Fibroblast of lung (primary cell): Measurements from ENCODE around the gene PICALM. TPM values are rescaled to one million over a fixed set of nuclear protein-coding genes. Genes with fewer than 3 reads are reported as not detected.

Experiments
- DNase-seq, 2 donors: peaks; one replicate each; pipeline versions ENCODE4 v3.0.0 to v3.0.0-alpha.2; 2010; ENCODE audit warnings: low read depth in 2 of 2
- H2AFZ ChIP-seq: 2 replicates; pipeline ENCODE4 v1.5.1; 2012; ENCODE audit warnings: low read length, control low read depth, inconsistent platforms
- H3K27ac ChIP-seq: 2 replicates; pipeline ENCODE4 v1.5.1; 2011; ENCODE audit warnings: low read length, control low read depth; ENCODE audit not compliant: insufficient read depth
- H3K27me3 ChIP-seq: 2 replicates; pipeline ENCODE4 v1.5.1; 2011; ENCODE audit warnings: mild to moderate bottlenecking, low read length; ENCODE audit not compliant: control insufficient read depth, insufficient read depth
- H3K36me3 ChIP-seq: 2 replicates; pipeline ENCODE4 v1.5.1; 2011; ENCODE audit warnings: low read length; ENCODE audit not compliant: control insufficient read depth, insufficient read depth
- H3K4me1 ChIP-seq: 2 replicates; pipeline ENCODE4 v1.5.1; 2011; ENCODE audit warnings: low read length; ENCODE audit not compliant: control insufficient read depth, insufficient read depth; ENCODE audit errors: extremely low read depth
- H3K4me2 ChIP-seq: 2 replicates; pipeline ENCODE4 v1.5.1; 2011; ENCODE audit warnings: low read length, control low read depth; ENCODE audit not compliant: insufficient read depth; ENCODE audit errors: extremely low read depth
- H3K4me3 ChIP-seq, 4 experiments: fragments of 200-600 bp in 1 of 4; sonication (generic) in 1 of 4; replicated peaks in 1 of 4; 2 replicates each; pipeline ENCODE4 v1.5.1; 2011 to 2016; ENCODE audit warnings: low read length in 4 of 4, low read depth in 3 of 4, mild to moderate bottlenecking in 3 of 4, control low read depth in 2 of 4, inconsistent platforms in 1 of 4, mixed read lengths in 1 of 4; ENCODE audit not compliant: insufficient read depth in 1 of 4; ENCODE audit errors: control extremely low read depth in 1 of 4
- H3K79me2 ChIP-seq: 2 replicates; pipeline ENCODE4 v1.5.1; 2012; ENCODE audit warnings: mild to moderate bottlenecking, low read length, inconsistent platforms; ENCODE audit not compliant: control insufficient read depth, insufficient read depth
- H3K9ac ChIP-seq: 2 replicates; pipeline ENCODE4 v1.5.1; 2011; ENCODE audit warnings: mild to moderate bottlenecking, low read length, control low read depth; ENCODE audit not compliant: insufficient read depth
- H3K9me3 ChIP-seq: 2 replicates; pipeline ENCODE4 v1.5.1; 2012; ENCODE audit warnings: low read depth, low read length; ENCODE audit not compliant: control insufficient read depth, insufficient read depth
- H4K20me1 ChIP-seq: 2 replicates; pipeline ENCODE4 v1.5.1; 2011; ENCODE audit warnings: low read length; ENCODE audit not compliant: control insufficient read depth, insufficient read depth; ENCODE audit errors: extremely low read depth
- CTCF ChIP-seq, 2 donors: IDR thresholded peaks in 1 of 2; conservative IDR thresholded peaks in 1 of 2; 1 replicate in 1 of 2; 2 replicates in 1 of 2; pipeline ENCODE4 v1.5.1; 2011 to 2012; ENCODE audit warnings: low read length in 2 of 2, control low read depth in 1 of 2, inconsistent platforms in 1 of 2, low read depth in 1 of 2, mild to moderate bottlenecking in 1 of 2
- EZH2 ChIP-seq: IDR thresholded peaks from 2 replicates; pipeline ENCODE4 v1.5.1; 2012; ENCODE audit warnings: low read length, control low read depth, mild to moderate bottlenecking; ENCODE audit errors: missing control alignments
- polyA plus RNA-seq, 2 donors: library from polyadenylated mRNA; depleted of rRNA in 1 of 2; stranded (reverse) in 1 of 2; unstranded in 1 of 2; fragments of >200 nt; gene quantifications; 2 replicates each; pipeline ENCODE4 v1.2.1, GENCODE V29; 2011 to 2012; ENCODE audit warnings: missing spikeins in 1 of 2
- total RNA-seq: library from RNA; depleted of rRNA; stranded (reverse); fragments of >200 nt; gene quantifications from 2 replicates; pipeline ENCODE4 v1.2.1, GENCODE V29; 2014

PICALM gene
- total and polyA plus RNA-seq, 2 donors (not counting 1 experiment from before 2014, with no cell fraction given), result 291 to 322 TPM

- Histone ChIP-seq H3K27ac (no peak overlapping the region), H3K79me2 (no peaks in the 10 kb centered on the region), H3K9ac (no peak overlapping the region), H3K4me2 (no peak overlapping the region), H3K27me3 (no peaks in the 10 kb centered on the region), H3K4me1 (no peaks in the 10 kb centered on the region), H4K20me1 (peaks cover 1% of the 10 kb centered on the region), H3K36me3 (peaks cover 15% of the 10 kb centered on the region), H3K9me3 (no peaks in the 10 kb centered on the region), H2AFZ (no peak overlapping the region), H3K4me3 (no peak overlapping the region)
- no peak for TF ChIP-seq CTCF (conservative IDR thresholded peaks at IDR 0.05 in 1 of 2, IDR thresholded peaks at IDR 0.05 in 1 of 2; ENCODE audit: low read depth in 1 of 2, low read length in 2 of 2)
- no peak for TF ChIP-seq EZH2
- peak in 1 of 2 donors; percentile 8 for DNase-seq
Measured at GRCh38 chr11:86002431-86002830, 66.5 kb downstream of the PICALM start.

GRCh38 chr11:85991508-85991907 lies 77.4 kb downstream of the PICALM start:
- H3K4me1 ChIP-seq, result no peaks in the 10 kb centered on the region
- no peak overlapping the region for H3K27ac ChIP-seq
- peaks cover 2% of the 10 kb centered on the region for H3K79me2 ChIP-seq
- H3K9ac ChIP-seq, result no peak overlapping the region
- no peaks in the 10 kb centered on the region for H3K27me3 ChIP-seq
- TF ChIP-seq CTCF (conservative IDR thresholded peaks at IDR 0.05 in 1 of 2, IDR thresholded peaks at IDR 0.05 in 1 of 2; ENCODE audit: low read depth in 1 of 2, low read length in 2 of 2), result no peak
- H3K4me2 ChIP-seq, result no peak overlapping the region
- no peak for DNase-seq
- no peak overlapping the region for H3K4me3 ChIP-seq
- no peaks in the 10 kb centered on the region for H3K9me3 ChIP-seq
- H4K20me1 ChIP-seq, result no peaks in the 10 kb centered on the region
- H2AFZ ChIP-seq, result no peak overlapping the region
- H3K36me3 ChIP-seq, result peaks cover 2% of the 10 kb centered on the region

GRCh38 chr11:85989746-85990145 lies 79.1 kb downstream of the PICALM start:
- peaks cover 2% of the 10 kb centered on the region for H3K36me3 ChIP-seq
- peaks cover 3% of the 10 kb centered on the region for H3K79me2 ChIP-seq
- H3K4me3 ChIP-seq, result no peak overlapping the region
- no peak overlapping the region for H3K27ac ChIP-seq
- no peak for DNase-seq
- H3K4me2 ChIP-seq, result no peak overlapping the region
- no peaks in the 10 kb centered on the region for H3K27me3 ChIP-seq
- H3K4me1 ChIP-seq, result no peaks in the 10 kb centered on the region
- H3K9ac ChIP-seq, result no peak overlapping the region
- TF ChIP-seq EZH2 (no peak), CTCF (conservative IDR thresholded peaks at IDR 0.05 in 1 of 2, IDR thresholded peaks at IDR 0.05 in 1 of 2; ENCODE audit: low read depth in 1 of 2, low read length in 2 of 2) (no peak)
- H4K20me1 ChIP-seq, result no peaks in the 10 kb centered on the region
- H2AFZ ChIP-seq, result no peak overlapping the region
- no peaks in the 10 kb centered on the region for H3K9me3 ChIP-seq
